ENCODE measurements around the gene TDRD3.

The TDRD3 gene

DNA sequence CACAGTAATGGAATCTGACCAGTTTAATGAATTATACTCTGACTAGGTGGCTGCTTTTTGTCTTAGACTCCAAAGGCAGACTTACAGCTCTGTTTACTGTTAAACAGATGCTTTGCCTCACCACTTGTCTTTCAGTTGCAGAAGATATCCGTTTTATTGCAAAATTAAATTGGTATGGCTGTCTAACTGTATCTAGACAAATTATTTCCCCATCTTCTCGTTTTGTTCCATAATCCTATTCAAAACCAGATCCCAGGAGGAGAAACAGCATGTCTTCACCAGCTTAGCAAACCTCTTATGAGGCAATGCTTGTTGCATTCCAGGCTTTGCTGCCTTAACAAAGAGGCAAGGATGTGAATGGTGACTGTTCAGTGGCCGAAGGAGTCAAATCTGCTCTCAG, 215.6 kb downstream of the TDRD3 start:
- Histone ChIP-seq H3K9me3 (ENCODE audit: control insufficient read depth, insufficient read depth, low read depth, low read length) (no peaks in the 10 kb centered on the region), H3K27ac (ENCODE audit: low read depth, low read length) (no peak overlapping the region), H3K4me3 (ENCODE audit: low read depth, low read length) (no peak overlapping the region), H3K9ac (ENCODE audit: low read length) (no peak overlapping the region), H3K27me3 (ENCODE audit: control insufficient read depth, insufficient read depth, low read length) (no peaks in the 10 kb centered on the region), H3K36me3 (ENCODE audit: control insufficient read depth, insufficient read depth, low read length) (no peaks in the 10 kb centered on the region), H3K4me1 (ENCODE audit: control insufficient read depth, insufficient read depth, low read length) (peaks cover 5% of the 10 kb centered on the region; the same call in 1 of the 2 replicates)

DNA sequence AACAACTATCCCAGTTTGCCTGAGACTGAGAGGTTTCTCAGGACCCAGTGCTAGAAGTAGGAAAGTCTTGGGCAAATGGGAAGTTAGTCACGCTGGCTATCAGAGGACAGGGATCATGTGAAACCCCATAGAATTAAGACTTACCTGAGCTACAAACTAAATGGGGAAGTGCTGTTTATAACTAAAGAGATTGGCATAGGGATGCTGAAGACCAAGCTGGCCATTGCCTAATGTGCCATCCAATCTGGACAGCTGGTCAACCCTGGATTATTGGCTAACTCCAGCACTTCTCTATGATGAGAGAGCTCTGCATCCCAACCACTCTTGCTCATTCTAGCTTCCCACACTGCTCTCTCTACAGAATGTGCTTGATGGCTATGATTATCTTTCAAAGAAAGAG, 216.1 kb downstream of the TDRD3 start:
- no peak overlapping the region for H3K9ac ChIP-seq (ENCODE audit: low read length)
- no peak overlapping the region for H3K27ac ChIP-seq (ENCODE audit: low read depth, low read length)
- H3K4me3 ChIP-seq (ENCODE audit: low read depth, low read length), result no peak overlapping the region
- no peaks in the 10 kb centered on the region for H3K36me3 ChIP-seq (ENCODE audit: control insufficient read depth, insufficient read depth, low read length)
- peaks cover 10% of the 10 kb centered on the region for H3K4me1 ChIP-seq (ENCODE audit: control insufficient read depth, insufficient read depth, low read length)
- no peaks in the 10 kb centered on the region for H3K9me3 ChIP-seq (ENCODE audit: control insufficient read depth, insufficient read depth, low read depth, low read length)
- H3K27me3 ChIP-seq (ENCODE audit: control insufficient read depth, insufficient read depth, low read length), result no peaks in the 10 kb centered on the region

DNA sequence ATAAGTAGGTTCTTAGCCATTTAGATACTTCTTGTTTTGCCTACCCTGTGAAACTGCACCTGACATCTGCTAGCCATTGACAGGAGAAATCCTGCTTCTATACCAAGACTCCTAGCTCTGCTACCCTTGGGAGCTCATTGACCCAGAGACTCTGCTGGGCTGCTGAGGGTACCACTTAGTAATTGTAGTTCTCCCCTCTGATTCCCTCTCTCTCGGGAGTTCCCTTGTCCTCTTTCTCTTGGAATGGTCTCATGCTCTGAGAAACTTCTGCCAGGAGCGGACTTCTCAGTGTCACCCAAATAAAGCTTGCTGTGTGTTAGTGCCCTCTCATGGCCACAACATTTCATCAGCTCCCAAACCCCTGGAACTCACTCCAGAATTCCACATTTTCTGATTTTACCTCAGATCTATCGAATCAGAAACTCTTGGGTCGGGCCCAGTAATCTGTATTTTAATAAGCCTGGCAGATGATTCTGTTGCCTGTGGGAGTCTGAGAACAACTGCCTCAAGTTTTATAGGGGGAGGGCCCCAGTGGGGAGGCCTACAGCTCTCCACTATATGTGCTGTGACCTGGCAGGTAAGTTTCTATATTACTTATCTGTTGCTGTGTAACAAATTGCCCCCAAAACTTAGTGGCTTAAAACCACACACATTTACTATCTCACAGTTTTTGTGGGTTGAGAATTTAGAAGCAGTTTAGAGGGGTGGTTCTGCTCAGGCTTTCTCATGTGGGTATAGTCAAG, 221.1 kb downstream of the TDRD3 start:
- no peaks in the 10 kb centered on the region for H3K36me3 ChIP-seq (ENCODE audit: control insufficient read depth, insufficient read depth, low read length)
- no peaks in the 10 kb centered on the region for H3K9me3 ChIP-seq (ENCODE audit: control insufficient read depth, insufficient read depth, low read depth, low read length)
- H3K4me1 ChIP-seq (ENCODE audit: control insufficient read depth, insufficient read depth, low read length), result peaks cover 10% of the 10 kb centered on the region
- no peak overlapping the region for H3K4me3 ChIP-seq (ENCODE audit: low read depth, low read length)
- H3K9ac ChIP-seq (ENCODE audit: low read length), result no peak overlapping the region
- H3K27me3 ChIP-seq (ENCODE audit: control insufficient read depth, insufficient read depth, low read length), result no peaks in the 10 kb centered on the region
- no peak overlapping the region for H3K27ac ChIP-seq (ENCODE audit: low read depth, low read length)

DNA sequence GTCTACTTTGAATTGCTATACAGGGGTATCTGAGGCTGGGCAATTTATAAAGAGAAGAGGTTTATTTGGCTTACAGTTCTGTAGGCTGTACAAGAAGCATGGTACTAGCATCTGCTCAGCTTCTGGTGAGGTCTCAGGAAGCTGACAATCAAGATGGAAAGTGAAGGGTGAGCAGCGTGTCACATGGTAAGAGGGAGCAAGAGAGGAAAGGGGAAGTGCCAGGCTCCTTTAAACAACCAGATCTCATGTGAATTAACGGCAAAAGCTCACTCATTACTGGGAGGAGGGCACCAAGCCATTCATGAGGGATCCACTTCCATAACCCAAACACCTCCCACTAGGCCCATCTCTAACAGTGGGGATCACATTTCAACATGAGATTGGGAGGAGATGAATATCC, 222.4 kb downstream of the TDRD3 start:
- no peaks in the 10 kb centered on the region for H3K9me3 ChIP-seq (ENCODE audit: control insufficient read depth, insufficient read depth, low read depth, low read length)
- H3K36me3 ChIP-seq (ENCODE audit: control insufficient read depth, insufficient read depth, low read length), result no peaks in the 10 kb centered on the region
- no peak overlapping the region for H3K9ac ChIP-seq (ENCODE audit: low read length)
- H3K4me3 ChIP-seq (ENCODE audit: low read depth, low read length), result no peak overlapping the region
- no peak overlapping the region for H3K27ac ChIP-seq (ENCODE audit: low read depth, low read length)
- no peaks in the 10 kb centered on the region for H3K27me3 ChIP-seq (ENCODE audit: control insufficient read depth, insufficient read depth, low read length)
- peaks cover 10% of the 10 kb centered on the region for H3K4me1 ChIP-seq (ENCODE audit: control insufficient read depth, insufficient read depth, low read length)

DNA sequence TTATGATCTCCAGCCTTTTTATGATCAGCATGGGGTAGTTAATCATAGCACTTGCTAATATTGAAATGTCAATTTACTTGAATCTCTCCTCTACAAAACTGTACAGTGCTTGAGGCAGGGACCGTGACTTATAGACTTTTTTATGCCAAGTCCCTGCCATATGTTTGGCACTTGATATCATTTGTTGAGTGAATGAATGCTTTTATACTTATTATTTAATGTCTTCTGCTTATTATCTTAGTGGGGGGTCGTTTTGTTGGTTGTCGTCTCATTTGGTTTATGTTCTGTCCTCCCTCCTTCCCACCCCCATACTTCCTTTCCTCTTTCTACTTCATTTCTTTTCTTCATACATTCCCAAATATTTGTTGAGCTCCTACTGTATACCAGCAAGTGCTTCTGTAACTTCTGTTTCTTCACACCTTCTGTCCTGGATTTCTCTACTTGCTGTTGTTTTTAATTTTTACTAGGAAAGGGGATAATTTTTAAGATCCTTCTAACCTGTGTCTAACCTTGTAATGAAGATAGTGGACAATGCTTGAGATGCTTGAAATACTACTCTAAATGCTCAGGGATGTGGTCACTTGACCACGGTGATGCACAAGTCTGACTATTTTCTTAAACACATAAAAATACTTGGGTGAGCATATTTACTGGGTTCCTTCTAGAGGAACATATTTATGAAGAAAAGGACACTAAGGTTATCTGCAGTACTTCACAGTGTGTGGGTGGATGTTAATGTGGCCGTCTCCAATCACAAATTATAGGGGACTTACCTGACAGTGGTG, 223.8 kb downstream of the TDRD3 start:
- H3K27me3 ChIP-seq (ENCODE audit: control insufficient read depth, insufficient read depth, low read length), result no peaks in the 10 kb centered on the region
- peaks cover 10% of the 10 kb centered on the region for H3K4me1 ChIP-seq (ENCODE audit: control insufficient read depth, insufficient read depth, low read length)
- H3K4me3 ChIP-seq (ENCODE audit: low read depth, low read length), result no peak overlapping the region
- no peak overlapping the region for H3K27ac ChIP-seq (ENCODE audit: low read depth, low read length)
- H3K9ac ChIP-seq (ENCODE audit: low read length), result no peak overlapping the region
- H3K36me3 ChIP-seq (ENCODE audit: control insufficient read depth, insufficient read depth, low read length), result no peaks in the 10 kb centered on the region
- H3K9me3 ChIP-seq (ENCODE audit: control insufficient read depth, insufficient read depth, low read depth, low read length), result no peaks in the 10 kb centered on the region

DNA sequence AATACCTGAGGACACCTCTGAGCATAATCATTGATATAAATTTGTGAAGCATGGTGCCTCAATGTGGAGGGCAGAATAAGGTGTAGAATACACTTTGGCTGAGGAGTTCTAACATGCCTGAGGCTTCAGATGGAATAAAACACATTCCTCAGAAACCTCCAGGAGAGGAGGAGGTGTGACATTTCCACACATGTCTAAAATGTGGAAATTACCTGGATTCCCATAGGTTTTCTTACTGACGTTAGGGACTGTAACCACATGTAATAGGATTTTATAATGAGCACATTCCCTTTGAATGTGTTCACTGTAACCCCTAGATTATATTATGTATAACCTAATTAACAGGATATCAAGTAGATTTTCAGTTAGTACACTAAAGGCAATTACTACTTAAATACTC, 226.1 kb downstream of the TDRD3 start:
- Histone ChIP-seq H3K9me3 (ENCODE audit: control insufficient read depth, insufficient read depth, low read depth, low read length) (no peaks in the 10 kb centered on the region), H3K4me3 (ENCODE audit: low read depth, low read length) (no peak overlapping the region), H3K4me1 (ENCODE audit: control insufficient read depth, insufficient read depth, low read length) (0 out of 2 replicates have a peak, but pooled peaks cover 4% of the 10 kb centered on the region), H3K27ac (ENCODE audit: low read depth, low read length) (no peak overlapping the region), H3K36me3 (ENCODE audit: control insufficient read depth, insufficient read depth, low read length) (no peaks in the 10 kb centered on the region), H3K27me3 (ENCODE audit: control insufficient read depth, insufficient read depth, low read length) (no peaks in the 10 kb centered on the region), H3K9ac (ENCODE audit: low read length) (no peak overlapping the region)
